ENCODE data around the gene PTMA. TPM values are rescaled to one million over a fixed set of nuclear protein-coding genes. Genes with fewer than 3 reads are reported as not detected.

The PTMA gene
- total RNA-seq, 1 experiment from 2014 or later = 2,164 TPM

GRCh38 chr2:231714639-231715498, 6.5 kb downstream of the PTMA start (continued):
- TF ChIP-seq SOX15 (CRISPR knock-in tag; IDR thresholded peaks at IDR 0.05) = no peak
- TF ChIP-seq TEAD4 (CRISPR knock-in tag; IDR thresholded peaks at IDR 0.05) = 0 out of 2 replicates have a peak, but pooled peaks have one; percentile 39
- TF ChIP-seq E2F5 (CRISPR knock-in tag; IDR thresholded peaks at IDR 0.05) = no peak
- TF ChIP-seq MYBL2 (CRISPR knock-in tag; IDR thresholded peaks at IDR 0.05) = 0 out of 2 replicates have a peak, but pooled peaks have one; percentile 27
- no peak for TF ChIP-seq ZNF232 (CRISPR knock-in tag; IDR thresholded peaks at IDR 0.05)
- TF ChIP-seq SMAD4 (CRISPR knock-in tag; IDR thresholded peaks at IDR 0.05) = peak; percentile 16; the same call in 1 of the 2 replicates
- TF ChIP-seq NFATC4 (CRISPR knock-in tag; IDR thresholded peaks at IDR 0.05) = peak; percentile 47; the same call in 1 of the 2 replicates
- peak; percentile 88 for TF ChIP-seq CTCF (IDR thresholded peaks at IDR 0.05)
- TF ChIP-seq FOXP1 (CRISPR knock-in tag; IDR thresholded peaks at IDR 0.05; ENCODE audit: borderline replicate concordance) = no peak
- TF ChIP-seq USF2 (CRISPR knock-in tag; IDR thresholded peaks at IDR 0.05) = no peak
- TF ChIP-seq OVOL2 (CRISPR knock-in tag; IDR thresholded peaks at IDR 0.05; ENCODE audit: borderline replicate concordance) = no peak
- peak; percentile 11 for TF ChIP-seq CREM (CRISPR knock-in tag; IDR thresholded peaks at IDR 0.05)
- no peak for TF ChIP-seq NR1H2 (CRISPR knock-in tag; IDR thresholded peaks at IDR 0.05)
- TF ChIP-seq NR3C1 (CRISPR knock-in tag; conservative IDR thresholded peaks at IDR 0.05; ENCODE audit: low read depth) = no peak
- no peak for TF ChIP-seq CBFB (CRISPR knock-in tag; IDR thresholded peaks at IDR 0.05; ENCODE audit: low read depth)
- no peak; the same call in 1 of the 2 replicates for TF ChIP-seq FOXP4 (CRISPR knock-in tag; IDR thresholded peaks at IDR 0.05)
- 0 out of 2 replicates have a peak, but pooled peaks have one; percentile 26 for TF ChIP-seq USF1 (CRISPR knock-in tag; IDR thresholded peaks at IDR 0.05)
- TF ChIP-seq FOXJ3 (CRISPR knock-in tag; IDR thresholded peaks at IDR 0.05; ENCODE audit: borderline replicate concordance) = no peak
- no peak for TF ChIP-seq ETV6 (CRISPR knock-in tag; IDR thresholded peaks at IDR 0.05)
- no peak for TF ChIP-seq ZNF281 (CRISPR knock-in tag; IDR thresholded peaks at IDR 0.05)
- peak; percentile 93; the same call in 1 of the 2 replicates for TF ChIP-seq PRRX2 (CRISPR knock-in tag; IDR thresholded peaks at IDR 0.05)
- TF ChIP-seq EMX1 (CRISPR knock-in tag; IDR thresholded peaks at IDR 0.05) = no peak; the same call in 1 of the 2 replicates
- no peak for TF ChIP-seq NFYB (CRISPR knock-in tag; conservative IDR thresholded peaks at IDR 0.05; ENCODE audit: low read depth)
- TF ChIP-seq KAT7 (CRISPR knock-in tag; IDR thresholded peaks at IDR 0.05; ENCODE audit: borderline replicate concordance) = peak; percentile 84; the same call in 1 of the 2 replicates
- TF ChIP-seq ATF1 (CRISPR knock-in tag; IDR thresholded peaks at IDR 0.05) = 0 out of 2 replicates have a peak, but pooled peaks have one; percentile 32
- TF ChIP-seq AR (CRISPR knock-in tag; IDR thresholded peaks at IDR 0.05) = peak; percentile 77

Data from WTC11 (cell line).